ENCODE measurements around the gene RAB3C. TPM values are rescaled to one million over a fixed set of nuclear protein-coding genes. Genes with fewer than 3 reads are reported as not detected.

Gene RAB3C
- total RNA-seq, 1 donor from 2014 or later: 0.52 TPM

DNA sequence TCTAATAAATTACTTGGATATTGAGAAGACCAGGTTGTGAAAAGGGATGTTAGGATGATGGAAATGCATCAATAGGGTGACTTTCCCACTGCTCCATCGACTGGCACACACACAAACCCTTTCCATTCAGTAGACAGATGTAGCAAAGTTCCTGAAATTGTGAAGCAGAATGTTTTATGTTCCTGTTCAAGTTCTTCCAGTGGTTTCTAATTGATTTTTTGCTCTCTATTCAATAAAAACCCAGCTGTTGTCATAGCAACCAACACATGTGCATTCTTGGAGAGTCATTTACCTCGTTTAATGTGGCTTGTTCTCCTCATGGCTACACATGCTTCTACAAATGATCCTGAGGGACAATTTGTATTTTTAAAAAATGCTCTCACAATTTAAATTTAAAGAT is 244.6 kb downstream of the RAB3C start:
- Histone ChIP-seq H3K27me3 (ENCODE audit: control insufficient read depth in 3 of 3, insufficient read depth in 3 of 3, low read length in 3 of 3) (no peaks in the 10 kb centered on the region), H3K9me3 (ENCODE audit: control insufficient read depth in 3 of 3, low read length in 3 of 3) (no peaks in the 10 kb centered on the region), H3K36me3 (ENCODE audit: control insufficient read depth in 3 of 3, insufficient read depth in 3 of 3, low read length in 3 of 3) (no peaks in the 10 kb centered on the region), H3K4me3 (ENCODE audit: low read length in 3 of 3) (no peak overlapping the region), H3K27ac (ENCODE audit: low read depth, low read length) (no peak overlapping the region), H3K9ac (ENCODE audit: low read depth in 1 of 3, low read length in 3 of 3) (no peak overlapping the region), H3K4me1 (ENCODE audit: control insufficient read depth in 3 of 3, insufficient read depth in 3 of 3, low read length in 3 of 3) (no peaks in the 10 kb centered on the region)

- no peak overlapping the region for H3K4me3 ChIP-seq (ENCODE audit: low read length in 3 of 3)
- H3K9ac ChIP-seq (ENCODE audit: low read depth in 1 of 3, low read length in 3 of 3): no peak overlapping the region
- H3K27me3 ChIP-seq (ENCODE audit: control insufficient read depth in 3 of 3, insufficient read depth in 3 of 3, low read length in 3 of 3): no peaks in the 10 kb centered on the region
- H3K36me3 ChIP-seq (ENCODE audit: control insufficient read depth in 3 of 3, insufficient read depth in 3 of 3, low read length in 3 of 3): no peaks in the 10 kb centered on the region
- H3K27ac ChIP-seq (ENCODE audit: low read depth, low read length): no peak overlapping the region
- no peaks in the 10 kb centered on the region for H3K9me3 ChIP-seq (ENCODE audit: control insufficient read depth in 3 of 3, low read length in 3 of 3)
- H3K4me1 ChIP-seq (ENCODE audit: control insufficient read depth in 3 of 3, insufficient read depth in 3 of 3, low read length in 3 of 3): no peaks in the 10 kb centered on the region
These were observed 245.4 kb downstream of the RAB3C start for GRCh38 chr5:58828258-58828657.

DNA sequence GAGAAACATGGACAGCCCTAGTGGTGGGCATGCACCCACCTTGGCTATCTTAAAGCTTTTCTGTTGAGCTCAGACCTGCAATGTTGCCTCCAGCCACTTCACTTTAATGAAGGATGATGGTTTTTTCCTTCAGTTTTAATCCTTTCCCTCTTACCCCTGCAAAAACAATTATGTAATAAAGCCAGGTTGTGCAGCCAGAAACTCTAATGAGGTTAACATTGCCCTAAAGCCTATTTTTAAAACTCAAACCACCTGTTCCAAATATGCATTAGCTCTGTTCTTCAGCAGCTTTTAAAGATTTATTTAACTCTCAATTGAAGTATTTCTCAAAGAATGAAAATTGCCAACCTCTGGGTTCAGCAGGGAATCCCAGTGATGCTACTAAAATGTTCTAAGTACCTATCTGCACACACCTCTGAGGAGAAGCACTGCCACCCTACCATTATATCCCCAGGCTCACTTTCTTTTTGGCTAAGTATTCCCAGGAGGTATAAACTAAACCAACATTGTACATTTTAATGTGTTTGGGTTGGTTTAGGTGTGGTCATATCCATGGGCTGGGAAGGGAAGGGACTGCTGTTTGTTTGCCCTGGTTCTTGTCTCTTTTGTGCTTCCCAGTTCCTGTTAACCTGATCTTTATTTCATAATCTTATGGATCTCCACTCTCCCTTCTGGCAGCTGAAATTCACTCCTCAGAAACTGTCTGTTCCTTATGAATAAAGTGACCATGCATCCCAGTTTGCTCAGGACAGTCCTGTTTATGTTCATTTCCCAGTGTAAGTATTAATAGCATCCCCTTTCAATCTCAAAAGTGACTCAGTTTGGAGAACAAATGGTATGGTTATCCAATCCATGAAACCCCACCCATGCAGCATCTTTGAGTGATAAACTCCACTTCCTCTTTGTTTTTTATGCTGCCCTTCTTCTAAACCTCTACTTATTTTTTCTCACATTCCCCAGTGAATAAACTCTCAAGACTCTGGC is 251.7 kb downstream of the RAB3C start:
- Histone ChIP-seq H3K9ac (ENCODE audit: low read depth in 1 of 3, low read length in 3 of 3) (no peak overlapping the region), H3K4me3 (ENCODE audit: low read length in 3 of 3) (no peak overlapping the region), H3K27me3 (ENCODE audit: control insufficient read depth in 3 of 3, insufficient read depth in 3 of 3, low read length in 3 of 3) (no peaks in the 10 kb centered on the region), H3K4me1 (ENCODE audit: control insufficient read depth in 3 of 3, insufficient read depth in 3 of 3, low read length in 3 of 3) (no peaks in the 10 kb centered on the region), H3K27ac (ENCODE audit: low read depth, low read length) (no peak overlapping the region), H3K36me3 (ENCODE audit: control insufficient read depth in 3 of 3, insufficient read depth in 3 of 3, low read length in 3 of 3) (no peaks in the 10 kb centered on the region), H3K9me3 (ENCODE audit: control insufficient read depth in 3 of 3, low read length in 3 of 3) (peaks cover 0 to 6% (median 0%) of the 10 kb centered on the region in 3 donors)

- no peaks in the 10 kb centered on the region for H3K36me3 ChIP-seq (ENCODE audit: control insufficient read depth in 3 of 3, insufficient read depth in 3 of 3, low read length in 3 of 3)
- no peak overlapping the region for H3K4me3 ChIP-seq (ENCODE audit: low read length in 3 of 3)
- H3K27me3 ChIP-seq (ENCODE audit: control insufficient read depth in 3 of 3, insufficient read depth in 3 of 3, low read length in 3 of 3): no peaks in the 10 kb centered on the region
- no peak overlapping the region for H3K9ac ChIP-seq (ENCODE audit: low read depth in 1 of 3, low read length in 3 of 3)
- no peaks in the 10 kb centered on the region for H3K4me1 ChIP-seq (ENCODE audit: control insufficient read depth in 3 of 3, insufficient read depth in 3 of 3, low read length in 3 of 3)
- peaks cover 8 to 9% (median 8%) of the 10 kb centered on the region in 3 donors for H3K9me3 ChIP-seq (ENCODE audit: control insufficient read depth in 3 of 3, low read length in 3 of 3)
- H3K27ac ChIP-seq (ENCODE audit: low read depth, low read length): no peak overlapping the region
These were observed 253.5 kb downstream of the RAB3C start for GRCh38 chr5:58836351-58836750.

- Histone ChIP-seq H3K4me3 (ENCODE audit: low read length in 3 of 3) (no peak overlapping the region), H3K27ac (ENCODE audit: low read depth, low read length) (no peak overlapping the region), H3K27me3 (ENCODE audit: control insufficient read depth in 3 of 3, insufficient read depth in 3 of 3, low read length in 3 of 3) (no peaks in the 10 kb centered on the region), H3K4me1 (ENCODE audit: control insufficient read depth in 3 of 3, insufficient read depth in 3 of 3, low read length in 3 of 3) (no peaks in the 10 kb centered on the region), H3K9ac (ENCODE audit: low read depth in 1 of 3, low read length in 3 of 3) (no peak overlapping the region), H3K9me3 (ENCODE audit: control insufficient read depth in 3 of 3, low read length in 3 of 3) (peaks cover 8 to 9% (median 8%) of the 10 kb centered on the region in 3 donors), H3K36me3 (ENCODE audit: control insufficient read depth in 3 of 3, insufficient read depth in 3 of 3, low read length in 3 of 3) (no peaks in the 10 kb centered on the region)
These were observed 255.9 kb downstream of the RAB3C start for GRCh38 chr5:58838729-58839128.

DNA sequence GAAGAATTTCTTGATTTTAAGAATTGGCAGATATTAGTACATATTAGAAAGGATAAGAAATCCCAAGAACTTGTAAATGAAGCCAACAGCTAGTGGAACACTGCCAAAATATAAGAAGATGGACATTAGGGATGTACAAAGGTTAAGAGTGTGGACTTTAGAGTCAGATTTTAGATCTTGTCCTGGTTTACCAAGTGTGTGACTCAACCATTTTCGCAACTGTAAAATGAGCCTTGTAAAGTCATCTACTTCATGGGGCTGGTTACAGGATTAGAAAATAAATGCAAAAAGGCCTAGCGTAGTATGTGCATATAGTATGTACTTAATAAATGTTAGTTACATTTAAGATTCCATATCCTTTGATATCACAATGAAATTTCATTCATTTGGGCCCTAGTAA is 260.0 kb downstream of the RAB3C start:
- H3K27me3 ChIP-seq (ENCODE audit: control insufficient read depth in 3 of 3, insufficient read depth in 3 of 3, low read length in 3 of 3): no peaks in the 10 kb centered on the region
- H3K4me3 ChIP-seq (ENCODE audit: low read length in 3 of 3): no peak overlapping the region

DNA sequence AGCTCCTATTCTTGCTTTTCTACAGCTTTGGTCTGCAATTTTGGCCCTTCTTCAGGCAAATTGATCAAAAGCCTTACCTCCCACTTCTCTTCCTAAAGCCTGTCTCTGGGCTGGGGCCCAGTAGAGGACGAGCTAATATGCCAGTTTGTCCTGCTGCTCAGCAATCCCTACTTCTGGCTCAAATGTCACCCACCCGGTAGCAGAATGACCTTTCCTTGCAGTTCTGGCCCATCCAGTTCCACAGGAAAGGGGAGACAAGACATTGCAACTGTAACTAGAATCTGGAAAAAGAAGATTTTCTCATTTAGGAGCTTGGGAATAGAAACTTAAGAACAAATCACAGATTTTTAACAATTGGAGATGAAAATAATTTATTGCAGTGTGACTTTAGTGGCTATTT is 261.5 kb downstream of the RAB3C start:
- H3K27ac ChIP-seq (ENCODE audit: low read depth, low read length): no peak overlapping the region
- no peak overlapping the region for H3K9ac ChIP-seq (ENCODE audit: low read depth in 1 of 3, low read length in 3 of 3)
- H3K4me1 ChIP-seq (ENCODE audit: control insufficient read depth in 3 of 3, insufficient read depth in 3 of 3, low read length in 3 of 3): no peaks in the 10 kb centered on the region
- H3K27me3 ChIP-seq (ENCODE audit: control insufficient read depth in 3 of 3, insufficient read depth in 3 of 3, low read length in 3 of 3): no peaks in the 10 kb centered on the region
- H3K4me3 ChIP-seq (ENCODE audit: low read length in 3 of 3): no peak overlapping the region
- H3K36me3 ChIP-seq (ENCODE audit: control insufficient read depth in 3 of 3, insufficient read depth in 3 of 3, low read length in 3 of 3): no peaks in the 10 kb centered on the region
- H3K9me3 ChIP-seq (ENCODE audit: control insufficient read depth in 3 of 3, low read length in 3 of 3): peaks cover 4 to 8% (median 8%) of the 10 kb centered on the region in 3 donors

More for the DNA sequence above, 260.0 kb downstream of the RAB3C start:
- no peak overlapping the region for H3K9ac ChIP-seq (ENCODE audit: low read depth in 1 of 3, low read length in 3 of 3)
- H3K27ac ChIP-seq (ENCODE audit: low read depth, low read length): no peak overlapping the region
- no peaks in the 10 kb centered on the region for H3K36me3 ChIP-seq (ENCODE audit: control insufficient read depth in 3 of 3, insufficient read depth in 3 of 3, low read length in 3 of 3)
- peaks cover 8 to 9% (median 8%) of the 10 kb centered on the region in 3 donors for H3K9me3 ChIP-seq (ENCODE audit: control insufficient read depth in 3 of 3, low read length in 3 of 3)
- H3K4me1 ChIP-seq (ENCODE audit: control insufficient read depth in 3 of 3, insufficient read depth in 3 of 3, low read length in 3 of 3): no peaks in the 10 kb centered on the region

- Histone ChIP-seq H3K9ac (ENCODE audit: low read depth in 1 of 3, low read length in 3 of 3) (no peak overlapping the region), H3K4me3 (ENCODE audit: low read length in 3 of 3) (no peak overlapping the region), H3K4me1 (ENCODE audit: control insufficient read depth in 3 of 3, insufficient read depth in 3 of 3, low read length in 3 of 3) (no peaks in the 10 kb centered on the region), H3K36me3 (ENCODE audit: control insufficient read depth in 3 of 3, insufficient read depth in 3 of 3, low read length in 3 of 3) (no peaks in the 10 kb centered on the region), H3K9me3 (ENCODE audit: control insufficient read depth in 3 of 3, low read length in 3 of 3) (no peaks in the 10 kb centered on the region), H3K27ac (ENCODE audit: low read depth, low read length) (no peak overlapping the region), H3K27me3 (ENCODE audit: control insufficient read depth in 3 of 3, insufficient read depth in 3 of 3, low read length in 3 of 3) (no peaks in the 10 kb centered on the region)
These were observed 264.2 kb downstream of the RAB3C start for GRCh38 chr5:58847041-58847440.

DNA sequence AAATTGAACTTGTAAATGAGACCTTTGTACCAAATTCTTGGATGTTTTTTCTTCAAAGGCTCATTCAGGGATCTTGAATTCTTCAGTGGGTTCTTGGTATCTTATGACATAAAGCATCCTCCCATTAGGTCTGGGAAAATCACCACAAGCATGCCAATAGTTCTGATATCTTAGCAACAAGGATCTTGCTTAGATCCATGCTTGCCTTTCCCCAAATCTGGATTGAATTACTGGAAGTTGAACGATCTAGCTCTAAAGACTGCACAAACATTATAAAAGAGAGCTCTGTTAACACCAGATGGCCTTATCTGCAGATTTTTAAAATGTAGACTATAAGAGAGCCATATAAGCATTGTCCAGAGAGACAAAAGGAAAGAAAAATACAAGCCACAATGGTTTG is 266.3 kb downstream of the RAB3C start:
- H3K27me3 ChIP-seq (ENCODE audit: control insufficient read depth in 3 of 3, insufficient read depth in 3 of 3, low read length in 3 of 3): no peaks in the 10 kb centered on the region
- no peak overlapping the region for H3K27ac ChIP-seq (ENCODE audit: low read depth, low read length)
- no peaks in the 10 kb centered on the region for H3K9me3 ChIP-seq (ENCODE audit: control insufficient read depth in 3 of 3, low read length in 3 of 3)
- H3K9ac ChIP-seq (ENCODE audit: low read depth in 1 of 3, low read length in 3 of 3): no peak overlapping the region
- no peaks in the 10 kb centered on the region for H3K4me1 ChIP-seq (ENCODE audit: control insufficient read depth in 3 of 3, insufficient read depth in 3 of 3, low read length in 3 of 3)
- H3K36me3 ChIP-seq (ENCODE audit: control insufficient read depth in 3 of 3, insufficient read depth in 3 of 3, low read length in 3 of 3): no peaks in the 10 kb centered on the region
- H3K4me3 ChIP-seq (ENCODE audit: low read length in 3 of 3): no peak overlapping the region

DNA sequence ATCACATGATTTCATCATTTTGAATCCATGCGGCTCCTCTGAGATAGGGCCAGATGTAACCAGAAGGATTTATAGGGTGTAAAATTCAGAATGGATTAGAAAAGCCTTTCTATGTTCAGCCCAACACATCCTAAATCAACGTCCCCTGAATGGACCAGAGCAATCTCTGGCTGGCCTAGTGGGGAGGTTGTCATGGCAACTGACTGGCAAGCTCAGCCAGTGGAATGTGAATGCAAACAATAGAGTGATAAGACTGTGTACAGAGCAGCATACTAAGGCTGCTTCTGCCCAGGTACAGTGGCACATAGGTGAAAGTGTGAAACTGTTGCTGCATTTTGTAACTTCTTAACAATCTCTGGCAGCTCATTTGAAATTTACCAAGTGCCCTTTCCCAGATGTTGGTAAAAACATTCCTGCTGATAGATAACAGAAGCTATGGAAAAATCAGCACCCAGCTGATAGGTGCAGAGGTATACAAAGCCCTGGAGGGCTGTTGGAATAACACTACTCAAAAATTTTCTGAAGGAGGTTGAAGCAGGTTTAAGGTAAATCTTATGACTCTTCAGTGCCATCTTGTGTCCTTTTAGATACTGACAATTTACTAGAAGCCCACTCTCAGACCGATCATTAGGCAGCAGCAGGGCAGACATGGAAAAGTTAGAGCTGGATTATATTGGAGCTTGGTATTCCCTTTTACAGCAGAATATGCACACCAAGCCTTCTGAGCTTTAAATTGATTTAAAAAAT is 267.2 kb downstream of the RAB3C start:
- H3K36me3 ChIP-seq (ENCODE audit: control insufficient read depth in 3 of 3, insufficient read depth in 3 of 3, low read length in 3 of 3): no peaks in the 10 kb centered on the region
- H3K27me3 ChIP-seq (ENCODE audit: control insufficient read depth in 3 of 3, insufficient read depth in 3 of 3, low read length in 3 of 3): no peaks in the 10 kb centered on the region
- no peak overlapping the region for H3K27ac ChIP-seq (ENCODE audit: low read depth, low read length)
- no peak overlapping the region for H3K9ac ChIP-seq (ENCODE audit: low read depth in 1 of 3, low read length in 3 of 3)
- no peak overlapping the region for H3K4me3 ChIP-seq (ENCODE audit: low read length in 3 of 3)
- H3K9me3 ChIP-seq (ENCODE audit: control insufficient read depth in 3 of 3, low read length in 3 of 3): no peaks in the 10 kb centered on the region
- no peaks in the 10 kb centered on the region for H3K4me1 ChIP-seq (ENCODE audit: control insufficient read depth in 3 of 3, insufficient read depth in 3 of 3, low read length in 3 of 3)
